ENCODE results near the gene IGFL2.

IGFL2 gene

DNA sequence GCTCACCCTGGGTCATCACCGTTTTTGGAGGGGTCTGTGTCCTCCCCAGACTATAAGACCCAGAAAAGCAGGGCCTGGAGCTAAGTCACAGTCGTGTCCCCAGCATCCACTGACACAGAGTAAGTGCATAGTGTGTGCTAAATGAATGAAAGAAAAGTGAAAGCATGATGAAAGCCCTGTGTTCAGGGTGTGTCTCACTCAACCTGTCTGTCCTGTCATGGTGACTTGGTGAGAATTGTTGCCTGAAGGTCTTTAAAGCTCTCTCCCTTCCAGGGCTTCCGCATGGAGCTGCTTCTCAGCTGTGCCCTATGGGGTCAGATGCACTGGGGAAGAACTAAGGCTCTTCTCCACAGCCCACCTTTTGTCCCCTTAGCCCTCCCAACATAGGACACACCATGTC is 61.0 kb downstream of the IGFL2 start:
- no peak for DNase-seq (ENCODE audit: low spot score)

DNA sequence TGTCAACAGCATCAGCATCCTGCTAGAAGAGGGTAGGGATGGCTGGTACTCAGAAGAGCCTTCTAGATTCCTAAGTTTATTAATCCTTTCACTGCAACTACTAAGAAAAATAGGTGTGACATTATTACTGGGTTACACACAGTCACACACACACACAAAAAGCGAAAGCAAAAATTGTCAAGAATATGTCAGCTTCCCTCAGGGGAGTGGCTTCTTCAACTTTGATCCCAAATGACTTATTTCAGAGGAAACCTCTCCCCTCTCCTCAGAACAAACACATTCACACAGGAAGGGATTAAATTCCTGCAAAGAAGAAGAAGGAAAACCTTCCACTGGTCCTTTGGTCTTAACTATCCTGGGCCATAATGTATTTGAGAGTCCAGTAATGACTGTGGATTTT is 61.4 kb downstream of the IGFL2 start:
- no peak for DNase-seq (ENCODE audit: low spot score)

DNA sequence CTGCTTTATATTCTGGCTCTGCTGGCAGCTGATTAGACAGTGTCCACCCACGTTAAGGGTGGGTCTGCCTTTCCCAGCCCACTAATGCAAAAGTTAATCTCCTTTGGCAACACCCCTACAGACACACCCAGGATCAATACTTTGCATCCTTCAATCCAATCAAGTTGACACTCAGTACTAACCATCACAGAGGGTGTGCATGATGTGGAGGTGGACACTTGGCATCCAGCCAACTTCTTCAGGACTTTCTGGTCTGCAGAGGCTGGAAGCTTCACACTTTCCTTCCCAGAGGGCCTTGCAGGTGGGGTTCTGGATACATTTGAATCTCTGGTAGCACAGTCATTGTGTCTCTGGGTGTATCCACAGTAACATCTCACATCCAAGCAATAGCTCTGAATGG is 62.6 kb downstream of the IGFL2 start:
- no peak for DNase-seq (ENCODE audit: low spot score)
